Heart left ventricle (tissue), 16 donors: ENCODE measurements around the gene ALK. TPM values are rescaled to one million over a fixed set of nuclear protein-coding genes. Genes with fewer than 3 reads are reported as not detected.

Experiments used
- ATAC-seq, 4 donors: fragments of 200-7000 bp; cut with Tn5 transposase; one replicate each; pipeline ENCODE4 v1.9.1; 2020 to 2022; ENCODE audit warnings: moderate library complexity in 4 of 4, mild to moderate bottlenecking in 3 of 4, moderate number of reproducible peaks in 1 of 4
- DNase-seq, 5 donors: peaks; one replicate each; pipeline ENCODE4 v3.0.0-alpha.2; 2020
- H3K27ac ChIP-seq, 12 donors: fragments of 200-600 bp; sonication (generic) in 4 of 12; one replicate each; pipeline versions ENCODE4 v1.5.0 to v1.8.0; 2016 to 2022; ENCODE audit warnings: mild to moderate bottlenecking in 2 of 12
- H3K27me3 ChIP-seq, 9 donors: fragments of 200-600 bp; sonication (generic) in 2 of 9; one replicate each; pipeline versions ENCODE4 v1.5.1 to v1.8.0; 2016 to 2022; ENCODE audit warnings: mild to moderate bottlenecking in 3 of 9
- H3K36me3 ChIP-seq, 9 donors: fragments of 200-600 bp; sonication (generic) in 2 of 9; one replicate each; pipeline versions ENCODE4 v1.5.0 to v1.8.0; 2018 to 2022; ENCODE audit warnings: mild to moderate bottlenecking in 2 of 9
- H3K4me1 ChIP-seq, 12 donors: fragments of 200-600 bp; sonication (generic) in 4 of 12; one replicate each; pipeline versions ENCODE4 v1.5.0 to v1.8.0; 2016 to 2022; ENCODE audit warnings: mild to moderate bottlenecking in 3 of 12
- H3K4me3 ChIP-seq, 12 donors: fragments of 200-600 bp; sonication (generic) in 4 of 12; one replicate each; pipeline versions ENCODE4 v1.5.0 to v1.8.0; 2017 to 2022; ENCODE audit warnings: mild to moderate bottlenecking in 9 of 12, moderate library complexity in 4 of 12
- H3K9me3 ChIP-seq, 12 donors: fragments of 200-600 bp; sonication (generic) in 4 of 12; one replicate each; pipeline versions ENCODE4 v1.5.0 to v1.8.0; 2016 to 2022; ENCODE audit warnings: mild to moderate bottlenecking in 1 of 12
- CTCF ChIP-seq, 12 donors: fragments of 200-600 bp; sonication (generic) in 4 of 12; IDR thresholded peaks; one replicate each; pipeline versions ENCODE4 v1.5.0 to v1.8.0; 2018 to 2022; ENCODE audit warnings: antibody characterized with exemption in 12 of 12, mild to moderate bottlenecking in 5 of 12
- POLR2A ChIP-seq, 2 donors: fragments of 450-650 bp; IDR thresholded peaks; one replicate each; pipeline ENCODE4 v1.6.1; 2017; ENCODE audit warnings: antibody characterized with exemption in 2 of 2, mild to moderate bottlenecking in 2 of 2, moderate library complexity in 2 of 2
- whole genome bisulfite sequencing, 4 donors: extraction: QIAGEN DNeasy Blood & Tissue Kit in 2 of 4; methylation state at CpG; one replicate each; pipeline versions ENCODE4 v1.1.5 to v1.1.7; 2013 to 2018; 5-methylcytosine and 5-hydroxymethylcytosine counted together
- intact Hi-C, 10 donors: fragments of 100-400 bp; cut with DNase I; formaldehyde crosslinking; loops; one replicate each; pipeline versions ENCODE4 v1.11.1 to v1.14.2; 2022
- polyA plus RNA-seq, 2 donors: library from polyadenylated mRNA; stranded (reverse); fragments of 200-250 nt; gene quantifications; one replicate each; pipeline ENCODE4 v1.2.3, GENCODE V29; 2013
- total RNA-seq, 9 donors: library from RNA; depleted of rRNA in 2 of 9; stranded (reverse); fragments of >200 nt in 2 of 9; fragmentation: NEBNext Ultra II Directional in 3 of 9; extraction: Animal tissue kit (Norgen Biotek cat#: 25700) in 3 of 9; gene quantifications; one replicate each; pipeline versions ENCODE4 v1.1.0 to v1.2.4, GENCODE V29; 2016 to 2023
- donor health status: ischemic (EF 13 %, LVEDD 7.1; RV severe dilation, severe dysfunction).
- donor health status: healthy with polysubstance abuse.
- donor health status: DM: no; HTN: yes; CAD: no.
- donor health status: DM: no; HTN: no; CAD: no.
- donor health status: ischemic (EF 25% LVEDD 6.9; RV normal size, moderate dysfunction).
- donor health status: ischemic (EF 25% LVEDD 5.7; RV mildly dilated, moderate dysfunction).
- donor health status: healthy.
- donor health status: DM: yes; HTN: yes; CAD: no.
- donor health status: ischemic (EF 35%, LVEDD 5.7; RV mildly dilated, moderate dysfunction).
- donor health status: nonischemic (EF 11% LVEDD 7.7; RV severe dilation, severe dysfunction).
- donor health status: DM: yes; HTN: yes; CAD: no.
- donor health status: PGD.
- donor health status: ischemic (EF 29% LVEDD 5.4; RV normal size, mild dysfunction).
- donor health status: nonischemic (EF 23%, LVEDD 6.1; RV moderate dilation, normal function).

The ALK gene
- total and polyA plus RNA-seq, 11 donors: 0.05 to 0.50 (median 0.13) TPM; not detected in 5

- Histone ChIP-seq H3K27me3 (peaks cover 0 to 43% (median 17%) of the 10 kb centered on the region in 9 donors), H3K36me3 (no peaks in the 10 kb centered on the region), H3K27ac (no peak overlapping the region), H3K9me3 (no peaks in the 10 kb centered on the region), H3K4me1 (peaks cover 0 to 8% (median 0%) of the 10 kb centered on the region in 12 donors), H3K4me3 (no peak overlapping the region)
- TF ChIP-seq CTCF (IDR thresholded peaks at IDR 0.05) (no peak), POLR2A (IDR thresholded peaks at IDR 0.05) (no peak)
- ATAC-seq: no peak
- no peak for DNase-seq
- WGBS, 4 donors: 49 to 56% (median 53%) methylated on average over 7 to 15 of the region's 15 CpGs
- intact Hi-C loops: no loop called here
Observed at GRCh38 chr2:29227935-29228675, 693.3 kb downstream of the ALK start.

- TF ChIP-seq POLR2A (IDR thresholded peaks at IDR 0.05) (no peak), CTCF (IDR thresholded peaks at IDR 0.05) (no peak)
- ATAC-seq: no peak
- WGBS, 4 donors: 39 to 65% (median 61%) methylated on average over 7 of the region's 7 CpGs
- Histone ChIP-seq H3K9me3 (no peaks in the 10 kb centered on the region), H3K36me3 (no peaks in the 10 kb centered on the region), H3K27ac (no peak overlapping the region), H3K4me1 (peaks cover 0 to 9% (median 0%) of the 10 kb centered on the region in 12 donors), H3K27me3 (peaks cover 0 to 43% (median 14%) of the 10 kb centered on the region in 9 donors), H3K4me3 (no peak overlapping the region)
- DNase-seq: no peak
- intact Hi-C loops: no loop called here
Observed at GRCh38 chr2:29226808-29227207, 694.6 kb downstream of the ALK start.

DNA sequence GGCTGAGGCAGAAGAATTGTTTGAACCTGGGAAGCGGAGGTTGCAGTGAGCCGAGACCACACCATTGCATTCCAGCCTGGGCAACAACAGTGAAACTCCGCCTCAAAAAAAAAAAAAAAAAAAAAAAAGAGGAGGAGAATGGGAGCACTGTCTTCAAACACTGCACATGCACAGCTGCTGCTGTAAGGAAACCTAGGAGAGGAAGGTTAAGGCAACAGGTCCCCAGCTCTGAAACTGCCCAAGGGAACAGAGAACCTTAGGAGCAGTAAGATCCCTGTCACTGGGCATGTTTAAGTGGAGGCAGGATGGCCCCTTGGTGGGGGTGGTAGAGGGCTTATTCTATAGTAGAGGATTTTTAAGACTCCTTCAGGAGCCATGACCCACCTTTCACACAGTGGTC lies 695.0 kb downstream of the ALK start:
- H3K36me3 ChIP-seq: no peaks in the 10 kb centered on the region
- peaks cover 0 to 43% (median 14%) of the 10 kb centered on the region in 9 donors for H3K27me3 ChIP-seq
- intact Hi-C loops: no loop called here
- no peaks in the 10 kb centered on the region for H3K9me3 ChIP-seq
- peaks cover 0 to 9% (median 0%) of the 10 kb centered on the region in 12 donors for H3K4me1 ChIP-seq
- 79 to 86% (median 84%) methylated on average over 3 of the region's 3 CpGs for WGBS, 4 donors
- DNase-seq: no peak
- TF ChIP-seq POLR2A (IDR thresholded peaks at IDR 0.05): no peak
- TF ChIP-seq CTCF (IDR thresholded peaks at IDR 0.05): no peak
- no peak overlapping the region for H3K27ac ChIP-seq
- no peak overlapping the region for H3K4me3 ChIP-seq
- no peak for ATAC-seq

- no peaks in the 10 kb centered on the region for H3K9me3 ChIP-seq
- no peak for ATAC-seq
- H3K27ac ChIP-seq: no peak overlapping the region
- DNase-seq: no peak
- intact Hi-C loops: no loop called here
- H3K4me1 ChIP-seq: peaks cover 0 to 9% (median 0%) of the 10 kb centered on the region in 12 donors
- no peaks in the 10 kb centered on the region for H3K36me3 ChIP-seq
- peaks cover 0 to 43% (median 14%) of the 10 kb centered on the region in 9 donors for H3K27me3 ChIP-seq
- TF ChIP-seq CTCF (IDR thresholded peaks at IDR 0.05) (no peak), POLR2A (IDR thresholded peaks at IDR 0.05) (no peak)
- WGBS, 4 donors: 75 to 79% (median 77%) methylated on average over 8 of the region's 8 CpGs
- no peak overlapping the region for H3K4me3 ChIP-seq
Observed at GRCh38 chr2:29225814-29226213, 695.6 kb downstream of the ALK start.
